Ishikawa (cell line): Measurements from ENCODE around the gene LYL1.

Experiments used
- CEBPB ChIP-seq: IDR thresholded peaks from 2 replicates; pipeline ENCODE4 v1.6.1; 2012
- CREB1 ChIP-seq: IDR thresholded peaks from 2 replicates; pipeline ENCODE4 v1.6.1; 2012; ENCODE audit warnings: low read depth
- EGR1 ChIP-seq: IDR thresholded peaks from 2 replicates; pipeline ENCODE4 v1.6.1; 2012
- EP300 ChIP-seq: IDR thresholded peaks from 2 replicates; pipeline ENCODE4 v1.6.1; 2012; ENCODE audit warnings: borderline replicate concordance
- FOXM1 ChIP-seq: IDR thresholded peaks from 2 replicates; pipeline ENCODE4 v1.6.1; 2012; ENCODE audit warnings: low read depth, borderline replicate concordance
- MAX ChIP-seq: IDR thresholded peaks from 2 replicates; pipeline ENCODE4 v1.6.1; 2012
- NFIC ChIP-seq: IDR thresholded peaks from 2 replicates; pipeline ENCODE4 v1.6.1; 2012
- RAD21 ChIP-seq: IDR thresholded peaks from 2 replicates; pipeline ENCODE4 v1.6.1; 2012; ENCODE audit warnings: low read depth
- REST ChIP-seq: IDR thresholded peaks from 2 replicates; pipeline ENCODE4 v1.6.1; 2012; ENCODE audit warnings: low read depth, mild to moderate bottlenecking
- TAF1 ChIP-seq: IDR thresholded peaks from 2 replicates; pipeline ENCODE4 v1.6.1; 2012; ENCODE audit warnings: low read depth, mild to moderate bottlenecking
- TCF12 ChIP-seq: IDR thresholded peaks from 2 replicates; pipeline ENCODE4 v1.6.1; 2012; ENCODE audit warnings: low read depth
- TEAD4 ChIP-seq: IDR thresholded peaks from 2 replicates; pipeline ENCODE4 v1.6.1; 2012
- USF1 ChIP-seq: IDR thresholded peaks from 2 replicates; pipeline ENCODE4 v1.6.1; 2012
- YY1 ChIP-seq: IDR thresholded peaks from 2 replicates; pipeline ENCODE4 v1.6.1; 2012; ENCODE audit warnings: low read depth
- ZBTB7A ChIP-seq: IDR thresholded peaks from 2 replicates; pipeline ENCODE4 v1.6.1; 2012; ENCODE audit warnings: low read depth

The LYL1 gene

GRCh38 chr19:13094106-13094504 lies 8.6 kb downstream of the LYL1 start:
- peak; percentile 40; the same call in 1 of the 2 replicates for TF ChIP-seq ZBTB7A
- TF ChIP-seq MAX = 0 out of 2 replicates have a peak, but pooled peaks have one; percentile 1
- TF ChIP-seq TAF1 = no peak

GRCh38 chr19:13093407-13094105 lies 9.1 kb downstream of the LYL1 start:
- TF ChIP-seq NFIC = no peak
- TF ChIP-seq RAD21 = peak; percentile 99
- 0 out of 2 replicates have a peak, but pooled peaks have one; percentile 19 for TF ChIP-seq MAX
- TF ChIP-seq REST = no peak
- TF ChIP-seq ZBTB7A = peak; percentile 64
- no peak for TF ChIP-seq FOXM1
- no peak; the same call in 1 of the 2 replicates for TF ChIP-seq TCF12
- no peak for TF ChIP-seq CEBPB
- TF ChIP-seq EGR1 = no peak
- no peak for TF ChIP-seq TAF1
- no peak for TF ChIP-seq YY1
- no peak for TF ChIP-seq EP300
- no peak for TF ChIP-seq TEAD4
- no peak for TF ChIP-seq CREB1
- no peak for TF ChIP-seq USF1

GRCh38 chr19:13092606-13093235 lies 9.9 kb downstream of the LYL1 start:
- 0 out of 2 replicates have a peak, but pooled peaks have one; percentile 11 for TF ChIP-seq ZBTB7A
- TF ChIP-seq FOXM1 = no peak

GRCh38 chr19:13092158-13092543 lies 10.5 kb downstream of the LYL1 start:
- TF ChIP-seq REST = 0 out of 2 replicates have a peak, but pooled peaks have one; percentile 6
- no peak for TF ChIP-seq FOXM1

- TF ChIP-seq ZBTB7A = peak; percentile 89
- TF ChIP-seq USF1 = 0 out of 2 replicates have a peak, but pooled peaks have one; percentile 3
- TF ChIP-seq TAF1 = 0 out of 2 replicates have a peak, but pooled peaks have one; percentile 15
- peak; percentile 66 for TF ChIP-seq NFIC
- TF ChIP-seq CREB1 = no peak
- 0 out of 2 replicates have a peak, but pooled peaks have one; percentile 4 for TF ChIP-seq REST
- peak; percentile 36; the same call in 1 of the 2 replicates for TF ChIP-seq FOXM1
- peak; percentile 78 for TF ChIP-seq TCF12
- peak; percentile 45; the same call in 1 of the 2 replicates for TF ChIP-seq MAX
- TF ChIP-seq YY1 = no peak
- peak; percentile 68; the same call in 1 of the 2 replicates for TF ChIP-seq CEBPB
- TF ChIP-seq TEAD4 = no peak; the same call in 1 of the 2 replicates
- TF ChIP-seq EP300 = peak; percentile 78
- TF ChIP-seq EGR1 = no peak
Observed at GRCh38 chr19:13091400-13092157, 11.1 kb downstream of the LYL1 start.
